Panc1 (cell line): ENCODE data around the gene SEM1. TPM values are rescaled to one million over a fixed set of nuclear protein-coding genes. Genes with fewer than 3 reads are reported as not detected.

ENCODE experiments used
- ATAC-seq: fragments of 200-7000 bp; cut with Tn5 transposase; 2 replicates; pipeline ENCODE4 v1.9.1; 2020; ENCODE audit warnings: mild to moderate bottlenecking, moderate library complexity
- BruUV-seq: library from RNA; stranded (reverse); fragments of 400-500 nt; replicated peaks from 2 replicates; lab custom pipeline; 2021; lab: Mats Ljungman, UMichigan
- CTCF ChIA-PET: fragments of 300-600 bp; sonication (Branson Sonifier 250); formaldehyde crosslinking; loops from one replicate; lab custom pipeline; 2022; ENCODE audit warnings: antibody characterized with exemption; lab: Charles Lee
- POLR2A ChIA-PET: fragments of 300-600 bp; sonication (Branson Sonifier 250); formaldehyde crosslinking; loops from one replicate; lab custom pipeline; 2022; ENCODE audit warnings: antibody characterized with exemption; lab: Charles Lee
- DNase-seq: peaks from one replicate; pipeline ENCODE4 v3.0.0-alpha.2; 2010; ENCODE audit warnings: low read depth, low spot score
- H3K27ac ChIP-seq: 2 replicates; pipeline ENCODE4 v1.5.1; 2011; ENCODE audit warnings: mild to moderate bottlenecking, low read length, inconsistent platforms
- H3K27me3 ChIP-seq: fragments of 200-500 bp; sonication (Bioruptor generic); 2 replicates; pipeline ENCODE4 v1.6.0; 2014; ENCODE audit warnings: low read length, inconsistent platforms; ENCODE audit not compliant: control insufficient read depth, insufficient read depth
- H3K36me3 ChIP-seq: fragments of 200-500 bp; sonication (Bioruptor generic); 2 replicates; pipeline ENCODE4 v1.5.1; 2014; ENCODE audit warnings: inconsistent platforms, mild to moderate bottlenecking, low read length, moderate library complexity; ENCODE audit not compliant: control insufficient read depth, insufficient read depth
- H3K4me1 ChIP-seq: 2 replicates; pipeline ENCODE4 v1.5.1; 2011; ENCODE audit warnings: inconsistent platforms, mild to moderate bottlenecking, low read length, moderate library complexity; ENCODE audit not compliant: control insufficient read depth, insufficient read depth
- H3K4me3 ChIP-seq, 2 experiments: 2 replicates each; pipeline ENCODE4 v1.5.1; 2011 to 2012; ENCODE audit warnings: low read depth in 2 of 2, low read length in 2 of 2, mild to moderate bottlenecking in 2 of 2, inconsistent platforms in 1 of 2, moderate library complexity in 1 of 2
- H3K9me3 ChIP-seq: fragments of 200-500 bp; sonication (Bioruptor generic); 2 replicates; pipeline ENCODE4 v1.5.1; 2014; ENCODE audit warnings: low read depth, mild to moderate bottlenecking, inconsistent platforms, low read length, moderate library complexity; ENCODE audit not compliant: control insufficient read depth, insufficient read depth
- CTCF ChIP-seq: fragments of 450-650 bp; IDR thresholded peaks from 2 replicates; pipeline ENCODE4 v1.5.1; 2017; ENCODE audit warnings: mild to moderate bottlenecking
- POLR2AphosphoS5 ChIP-seq: IDR thresholded peaks from 2 replicates; pipeline ENCODE4 v1.6.1; 2012; ENCODE audit warnings: mild to moderate bottlenecking, low read depth, low read length, moderate library complexity
- SIN3A ChIP-seq: IDR thresholded peaks from 2 replicates; pipeline ENCODE4 v1.6.1; 2012; ENCODE audit warnings: low read depth, mild to moderate bottlenecking, low read length, moderate library complexity, borderline replicate concordance; ENCODE audit not compliant: insufficient read depth
- TCF7L2 ChIP-seq: IDR thresholded peaks from 2 replicates; pipeline ENCODE4 v1.6.1; 2011; ENCODE audit warnings: mild to moderate bottlenecking, low read depth, low read length, inconsistent platforms
- in situ Hi-C: cut with HindIII; loops from 2 replicates; pipeline ENCODE4 v1.10.0; 2016; ENCODE audit warnings: low sequenced_read_pairs, low pct_unique_long_range_greater_than_20kb
- intact Hi-C: fragments of 100-400 bp; cut with micrococcal nuclease; formaldehyde crosslinking; loops from one replicate; pipeline ENCODE4 v1.10.0; 2022; ENCODE audit not compliant: unreplicated experiment
- total RNA-seq: library from RNA; stranded (reverse); gene quantifications from one replicate; pipeline ENCODE4 v1.2.1, GENCODE V29; 2021; ENCODE audit not compliant: unreplicated experiment
- TF ChIP-seq, protein P1 (sequence below), 2 experiments: IDR thresholded peaks; 2 replicates each; pipeline ENCODE4 v1.6.1; 2011 to 2012; ENCODE audit warnings: low read depth in 2 of 2, control low read depth in 1 of 2, low read length in 1 of 2, mild to moderate bottlenecking in 1 of 2, moderate library complexity in 1 of 2; ENCODE audit not compliant: insufficient read depth in 1 of 2

SEM1 gene
- total RNA-seq, 1 experiment from 2014 or later: 67.8 TPM

DNA sequence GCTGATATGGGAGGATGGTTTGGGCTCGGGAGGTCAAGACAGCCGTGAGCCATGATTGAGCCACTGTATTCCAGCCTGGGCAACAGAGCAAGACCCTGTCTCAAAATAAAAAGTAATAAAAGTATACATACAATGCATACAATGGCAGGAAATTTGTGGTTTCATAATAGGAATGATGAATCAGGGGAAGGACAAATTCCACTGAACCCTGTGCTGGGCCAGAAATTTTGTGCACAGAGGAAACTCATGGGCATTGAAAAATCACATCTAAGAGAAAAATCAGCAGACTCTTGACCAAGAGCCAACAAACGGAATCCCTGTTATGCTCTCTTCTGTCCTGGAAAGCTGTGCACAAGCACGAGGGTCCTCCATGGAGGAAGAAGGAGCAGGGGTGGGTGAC lies 35.1 kb downstream of the SEM1 start:
- no peak for ATAC-seq

GRCh38 chr7:96671854-96672253 lies 37.8 kb downstream of the SEM1 start:
- BruUV-seq: no TSS peak
- CTCF ChIA-PET: no interaction called here
- no peak for TF ChIP-seq SIN3A
- no peak for TF ChIP-seq TCF7L2
- TF ChIP-seq, protein P1, sequence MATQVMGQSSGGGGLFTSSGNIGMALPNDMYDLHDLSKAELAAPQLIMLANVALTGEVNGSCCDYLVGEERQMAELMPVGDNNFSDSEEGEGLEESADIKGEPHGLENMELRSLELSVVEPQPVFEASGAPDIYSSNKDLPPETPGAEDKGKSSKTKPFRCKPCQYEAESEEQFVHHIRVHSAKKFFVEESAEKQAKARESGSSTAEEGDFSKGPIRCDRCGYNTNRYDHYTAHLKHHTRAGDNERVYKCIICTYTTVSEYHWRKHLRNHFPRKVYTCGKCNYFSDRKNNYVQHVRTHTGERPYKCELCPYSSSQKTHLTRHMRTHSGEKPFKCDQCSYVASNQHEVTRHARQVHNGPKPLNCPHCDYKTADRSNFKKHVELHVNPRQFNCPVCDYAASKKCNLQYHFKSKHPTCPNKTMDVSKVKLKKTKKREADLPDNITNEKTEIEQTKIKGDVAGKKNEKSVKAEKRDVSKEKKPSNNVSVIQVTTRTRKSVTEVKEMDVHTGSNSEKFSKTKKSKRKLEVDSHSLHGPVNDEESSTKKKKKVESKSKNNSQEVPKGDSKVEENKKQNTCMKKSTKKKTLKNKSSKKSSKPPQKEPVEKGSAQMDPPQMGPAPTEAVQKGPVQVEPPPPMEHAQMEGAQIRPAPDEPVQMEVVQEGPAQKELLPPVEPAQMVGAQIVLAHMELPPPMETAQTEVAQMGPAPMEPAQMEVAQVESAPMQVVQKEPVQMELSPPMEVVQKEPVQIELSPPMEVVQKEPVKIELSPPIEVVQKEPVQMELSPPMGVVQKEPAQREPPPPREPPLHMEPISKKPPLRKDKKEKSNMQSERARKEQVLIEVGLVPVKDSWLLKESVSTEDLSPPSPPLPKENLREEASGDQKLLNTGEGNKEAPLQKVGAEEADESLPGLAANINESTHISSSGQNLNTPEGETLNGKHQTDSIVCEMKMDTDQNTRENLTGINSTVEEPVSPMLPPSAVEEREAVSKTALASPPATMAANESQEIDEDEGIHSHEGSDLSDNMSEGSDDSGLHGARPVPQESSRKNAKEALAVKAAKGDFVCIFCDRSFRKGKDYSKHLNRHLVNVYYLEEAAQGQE (IDR thresholded peaks at IDR 0.05; ENCODE audit: insufficient read depth in 1 of 2, low read depth in 2 of 2, low read length in 1 of 2): no peak
- no peak for TF ChIP-seq POLR2AphosphoS5
- no peak for TF ChIP-seq CTCF
- intact Hi-C loops: no loop called here
- DNase-seq (no peak), ATAC-seq (no peak)
- no peaks in the 10 kb centered on the region for H3K9me3 ChIP-seq
- in situ Hi-C loops: no loop called here
- H3K36me3 ChIP-seq: no peaks in the 10 kb centered on the region
- no peaks in the 10 kb centered on the region for H3K4me1 ChIP-seq
- H3K27me3 ChIP-seq: no peaks in the 10 kb centered on the region
- no peak overlapping the region for H3K27ac ChIP-seq
- POLR2A ChIA-PET: no interaction called here
- no peak overlapping the region for H3K4me3 ChIP-seq

More for the DNA sequence above, 35.1 kb downstream of the SEM1 start:
- TF ChIP-seq CTCF (no peak), SIN3A (no peak), POLR2AphosphoS5 (no peak), TCF7L2 (no peak)
- TF ChIP-seq, protein P1 (IDR thresholded peaks at IDR 0.05; ENCODE audit: insufficient read depth in 1 of 2, low read depth in 2 of 2, low read length in 1 of 2): no peak
- ChIA-PET POLR2A (no interaction called here), CTCF (no interaction called here)
- no peak for DNase-seq
- Histone ChIP-seq H3K4me3 (no peak overlapping the region), H3K4me1 (no peaks in the 10 kb centered on the region), H3K27me3 (no peaks in the 10 kb centered on the region), H3K27ac (no peak overlapping the region), H3K9me3 (no peaks in the 10 kb centered on the region), H3K36me3 (no peaks in the 10 kb centered on the region)
- in situ Hi-C loops (no loop called here), intact Hi-C loops (no loop called here)
- BruUV-seq: no TSS peak
